NK-92 (cell line): ENCODE data around the gene GRXCR2.
"Not testable (repeated sequence)": the region's sequence is repeated elsewhere in the genome, so short reads cannot be mapped to it uniquely, and the experiment has no call there.

Experiments
- DNase-seq: peaks from one replicate; lab custom pipeline; 2025; ENCODE audit not compliant: unreplicated experiment; lab: John Stamatoyannopoulos, UW

Gene GRXCR2

GRCh38 chr5:145887217-145887616 lies 14.4 kb upstream of the GRXCR2 start:
- DNase-seq: no peak

- no peak for DNase-seq
Observed at GRCh38 chr5:145874765-145875164, 2.0 kb upstream of the GRXCR2 start.

DNA sequence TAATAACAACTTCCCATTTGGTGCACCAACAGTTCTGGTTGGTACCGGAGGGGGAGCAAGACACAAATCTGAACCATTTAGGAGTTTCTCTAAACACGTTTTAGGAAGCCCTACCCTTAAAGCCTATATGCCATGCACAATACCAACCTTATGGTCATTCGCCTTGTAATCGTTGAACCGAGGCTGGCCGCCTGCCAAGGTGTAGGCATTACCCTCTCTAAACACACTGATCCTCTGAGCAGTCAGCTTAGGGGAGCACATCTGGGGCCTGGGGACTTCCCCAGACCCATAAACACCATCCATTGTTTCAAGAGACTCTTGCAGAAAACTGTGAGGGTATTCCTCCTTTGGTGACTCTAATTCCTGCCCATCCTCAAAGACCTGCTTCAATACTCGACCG lies 328 bp downstream of the GRXCR2 start:
- DNase-seq: no peak

DNA sequence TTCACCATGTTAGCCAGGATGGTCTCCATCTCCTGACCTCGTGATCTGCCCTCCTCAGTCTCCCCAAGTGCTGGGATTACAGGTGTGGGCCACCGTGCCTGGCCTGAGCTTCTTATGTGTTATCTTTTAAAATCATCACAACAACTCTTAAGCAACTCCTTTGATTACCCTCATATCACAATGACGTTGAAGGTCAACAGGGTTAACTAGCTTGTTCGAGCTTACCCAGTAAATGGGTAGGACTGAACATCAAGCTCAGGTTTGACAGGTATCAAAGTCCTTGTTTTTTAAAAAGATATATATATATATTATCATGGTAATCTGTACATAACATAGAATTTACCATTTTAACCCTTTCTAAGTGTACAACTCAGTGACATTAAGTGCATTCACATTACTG lies 3.1 kb downstream of the GRXCR2 start:
- DNase-seq: no peak

DNA sequence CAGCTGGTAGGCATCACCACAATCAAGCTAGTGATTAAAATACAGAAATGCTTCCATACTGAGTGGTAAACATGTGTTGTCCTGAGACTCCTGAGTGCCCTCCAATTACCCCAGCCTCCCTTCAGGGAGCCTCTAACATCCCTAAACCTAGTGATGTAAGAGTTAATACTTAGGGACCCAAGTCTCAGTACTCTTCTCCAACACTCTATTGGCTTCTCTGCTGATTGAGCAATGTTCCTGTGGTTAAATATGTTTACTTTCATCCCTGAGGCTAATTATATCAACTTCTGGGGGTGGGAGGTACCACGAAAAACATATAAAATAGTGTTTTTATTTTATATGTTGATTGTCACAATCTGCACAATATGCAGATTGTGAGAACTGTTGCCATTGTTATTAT lies 5.0 kb downstream of the GRXCR2 start:
- DNase-seq: no peak

- not testable (repeated sequence) for DNase-seq
Observed at GRCh38 chr5:145864432-145864831, 8.4 kb downstream of the GRXCR2 start.

DNA sequence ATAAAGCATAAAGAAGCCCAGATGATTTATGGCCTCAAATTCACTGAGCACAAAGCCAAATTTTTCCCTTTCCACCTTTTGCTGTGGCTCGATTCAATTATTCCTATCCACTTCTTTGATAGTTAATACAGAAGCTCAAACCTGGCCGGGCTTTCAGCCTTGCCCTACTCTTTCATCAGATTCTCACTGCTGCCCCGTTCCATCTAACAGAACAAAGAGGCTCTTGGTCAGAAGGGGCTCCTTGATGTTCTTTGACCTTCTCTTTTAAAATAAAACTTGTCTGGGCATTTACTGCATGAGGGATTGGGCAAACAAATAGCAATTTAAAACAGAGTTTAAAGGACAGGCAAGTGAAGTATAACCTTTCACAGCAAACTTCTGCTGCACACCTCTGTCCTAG lies 9.8 kb downstream of the GRXCR2 start:
- no peak for DNase-seq

GRCh38 chr5:145859897-145860296 lies 12.9 kb downstream of the GRXCR2 start:
- no peak for DNase-seq

GRCh38 chr5:145859453-145859852 lies 13.4 kb downstream of the GRXCR2 start:
- DNase-seq: no peak

- no peak for DNase-seq
Observed at GRCh38 chr5:145858959-145859358, 13.9 kb downstream of the GRXCR2 start.

DNA sequence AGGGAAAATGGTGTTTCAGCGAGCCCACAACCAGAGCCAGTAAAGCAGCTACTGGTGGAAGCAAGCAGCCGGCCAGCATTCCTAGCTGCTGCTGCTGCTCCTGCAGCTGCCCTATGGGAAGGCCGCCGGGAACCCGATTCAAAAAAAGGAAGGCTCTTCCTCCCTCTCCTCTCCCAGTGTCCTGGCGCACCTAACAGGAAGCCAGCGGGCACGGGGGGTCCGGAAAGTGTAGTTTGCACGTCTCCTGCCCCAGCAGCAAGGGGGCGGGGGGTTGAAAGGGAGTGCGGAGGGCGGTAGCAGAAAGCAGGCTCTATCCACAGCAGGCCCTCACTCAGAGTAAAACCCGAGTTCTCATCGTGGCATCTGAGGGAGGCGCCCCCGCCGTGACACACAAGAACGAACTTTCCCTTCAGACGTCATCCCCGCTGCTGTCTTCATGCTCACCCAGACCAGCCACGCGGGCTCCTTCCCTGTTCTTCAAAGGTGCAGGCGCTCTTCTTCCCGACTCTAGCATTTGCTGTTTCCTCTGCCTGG lies 16.5 kb downstream of the GRXCR2 start:
- DNase-seq: no peak

GRCh38 chr5:145855763-145856267 lies 17.0 kb downstream of the GRXCR2 start:
- DNase-seq: no peak

DNA sequence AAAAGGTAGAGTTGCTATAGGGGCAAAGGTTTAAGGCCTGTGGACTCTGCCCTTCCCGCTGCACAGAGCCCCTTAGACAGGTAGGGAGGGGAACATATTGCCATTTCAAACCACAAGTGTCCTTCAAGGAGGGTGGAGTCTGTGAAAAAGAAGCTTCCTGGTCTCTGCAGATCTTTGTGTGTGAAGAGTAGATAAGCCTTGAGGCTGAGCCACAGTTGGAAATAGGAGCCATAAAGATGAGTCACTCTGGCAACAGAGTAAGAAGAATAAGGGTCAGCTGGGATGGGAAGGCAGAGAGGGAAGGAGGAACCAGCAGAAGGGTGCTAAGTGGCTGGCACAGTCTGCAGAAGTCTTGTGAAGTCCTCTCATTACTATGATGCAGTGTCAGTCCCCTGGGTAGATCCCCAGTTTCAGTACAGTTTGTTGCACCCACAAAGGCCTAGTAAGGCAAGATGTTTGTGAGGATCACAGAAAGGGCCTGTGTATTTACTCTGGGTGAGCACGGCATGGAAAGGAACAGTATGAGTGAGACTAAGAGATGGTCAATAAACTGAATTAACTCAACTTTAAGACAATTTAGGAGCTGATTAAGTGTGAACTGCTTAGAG lies 18.1 kb downstream of the GRXCR2 start:
- DNase-seq: no peak

GRCh38 chr5:145853781-145854376 lies 18.9 kb downstream of the GRXCR2 start:
- DNase-seq: no peak

- DNase-seq: no peak
Observed at GRCh38 chr5:145852990-145853389, 19.8 kb downstream of the GRXCR2 start.

DNA sequence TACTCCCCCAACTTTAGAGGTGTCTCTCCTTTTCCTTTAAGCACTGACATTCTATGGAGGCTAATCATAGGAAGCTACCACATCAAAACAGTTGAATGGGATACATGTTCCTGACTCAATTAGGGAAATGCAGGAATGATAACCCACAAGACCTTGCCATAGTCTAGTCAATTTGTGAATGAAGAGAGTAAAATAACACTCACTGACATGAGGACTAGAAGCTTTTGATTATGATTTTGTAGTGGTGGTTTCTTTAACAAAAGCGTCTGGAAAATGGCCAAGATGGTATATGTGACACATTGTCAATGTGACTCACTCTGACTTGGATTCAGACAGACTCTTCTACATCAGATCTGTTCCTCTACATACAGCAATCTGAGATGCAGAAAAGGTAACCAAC lies 24.0 kb downstream of the GRXCR2 start:
- DNase-seq: no peak

DNA sequence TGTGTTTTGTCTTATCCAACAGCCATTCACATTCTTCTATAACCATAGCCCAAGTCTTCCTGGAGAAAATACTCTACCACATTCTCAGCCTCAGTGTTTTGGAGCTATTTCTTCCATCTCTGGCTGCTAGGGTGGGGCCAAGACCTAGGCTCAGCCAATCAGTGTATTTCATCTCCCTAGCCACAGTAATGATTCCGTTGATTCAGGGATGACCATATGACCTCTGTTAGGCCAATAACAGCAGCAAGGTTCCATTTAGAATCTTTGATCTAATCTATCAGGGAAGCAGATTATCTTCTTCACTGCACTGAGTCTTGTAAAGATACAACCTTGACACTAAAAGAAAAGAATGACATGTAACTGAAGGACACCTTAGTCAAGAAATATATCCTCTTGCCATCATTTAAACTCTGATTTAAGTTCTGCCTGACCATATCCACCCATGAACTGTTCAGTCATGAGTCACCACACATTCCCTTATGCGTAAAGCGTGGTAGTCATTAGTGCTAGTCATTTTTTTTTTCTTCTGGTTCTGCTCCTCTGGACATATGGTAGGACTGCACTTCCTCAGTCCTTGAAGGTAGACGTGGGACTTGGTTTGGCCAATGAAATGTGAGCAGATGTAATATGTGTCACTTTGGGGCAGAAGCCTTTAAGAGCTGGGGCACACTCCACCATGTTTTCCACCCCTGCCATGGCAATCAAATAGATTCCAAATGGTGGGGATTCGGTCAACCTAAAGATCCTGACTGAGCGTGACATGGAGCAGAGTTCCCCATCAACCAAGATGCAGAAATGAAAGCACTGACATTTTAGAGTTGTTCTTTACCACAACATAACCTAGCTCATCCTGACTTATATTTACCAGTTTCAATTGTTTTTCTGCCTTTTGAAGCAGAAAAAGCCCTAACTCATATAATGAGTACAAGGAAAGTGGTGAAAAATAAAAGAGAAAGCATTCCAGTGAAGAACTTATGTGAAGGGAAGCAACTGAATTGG lies 25.0 kb downstream of the GRXCR2 start:
- no peak for DNase-seq

DNA sequence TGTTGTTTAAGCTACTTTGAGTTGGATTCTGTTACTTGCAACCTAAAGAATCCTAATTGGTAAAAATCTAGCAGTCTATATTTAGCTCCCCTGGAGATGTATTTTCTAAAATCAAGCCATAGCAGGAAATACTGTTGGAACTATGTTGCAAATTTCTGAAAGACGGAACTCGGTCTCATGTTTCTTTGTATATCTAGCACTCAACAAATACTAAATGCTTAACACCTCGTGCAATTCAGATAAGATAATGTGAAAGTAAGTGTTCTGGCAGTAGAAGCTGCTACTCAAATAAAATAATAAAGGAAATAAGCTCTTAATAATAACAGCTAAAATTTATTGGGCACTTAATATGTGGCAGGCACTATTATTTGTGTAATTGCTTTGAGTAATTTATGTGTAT lies 26.7 kb downstream of the GRXCR2 start:
- no peak for DNase-seq

GRCh38 chr5:145841299-145841698 lies 31.5 kb downstream of the GRXCR2 start:
- DNase-seq: no peak

DNA sequence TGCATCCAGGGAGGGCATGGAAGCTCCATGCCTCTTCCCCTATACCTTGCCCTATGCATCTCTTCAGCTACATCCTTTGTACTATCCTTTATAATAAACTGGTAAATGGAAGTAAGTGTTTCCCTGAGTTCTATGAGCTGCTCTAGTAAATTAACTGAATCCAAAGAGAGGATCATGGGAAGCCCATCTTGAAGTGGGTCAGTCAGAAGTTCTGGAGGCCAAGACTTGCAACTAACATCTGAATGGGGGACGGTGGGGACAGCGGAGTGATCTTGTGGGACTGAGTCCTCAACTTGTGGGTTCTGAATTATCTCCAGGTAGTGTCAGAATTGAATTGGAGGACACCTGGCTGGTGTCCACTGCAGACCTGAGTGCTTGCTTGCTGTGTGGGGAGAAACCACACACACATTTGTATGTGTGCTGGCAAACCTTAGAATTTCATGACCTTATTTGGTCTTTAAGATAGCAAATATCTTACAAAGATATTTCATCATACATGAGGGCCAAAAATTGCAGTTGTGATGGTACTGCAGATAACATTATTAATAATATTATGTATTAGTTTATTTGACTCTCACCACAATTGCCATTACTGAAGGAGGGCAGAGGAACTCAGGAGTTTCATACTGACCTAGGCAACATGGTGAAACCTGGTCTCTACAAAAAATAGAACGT lies 32.2 kb downstream of the GRXCR2 start:
- no peak for DNase-seq

DNA sequence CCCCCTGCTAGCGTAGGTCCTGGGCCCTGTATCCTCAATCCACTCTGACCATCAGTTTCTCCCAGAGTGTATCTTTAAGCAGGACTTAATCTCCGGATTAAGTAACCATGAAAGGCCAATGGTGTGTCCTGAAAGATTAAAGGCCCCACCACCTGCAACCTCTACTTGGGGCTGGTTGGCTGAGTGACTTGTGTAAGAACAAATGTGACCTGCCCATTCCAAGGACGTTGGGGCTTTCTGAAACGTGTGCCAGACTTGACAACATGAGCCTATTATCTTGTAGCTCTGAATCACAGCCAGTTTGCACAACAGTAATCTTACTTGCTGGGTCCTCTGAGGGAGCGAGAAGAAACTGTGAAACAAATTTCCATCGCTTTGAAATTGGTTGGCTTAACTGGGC lies 34.5 kb downstream of the GRXCR2 start:
- no peak for DNase-seq
